ENCODE measurements around the gene PRR23E.

Gene PRR23E

DNA sequence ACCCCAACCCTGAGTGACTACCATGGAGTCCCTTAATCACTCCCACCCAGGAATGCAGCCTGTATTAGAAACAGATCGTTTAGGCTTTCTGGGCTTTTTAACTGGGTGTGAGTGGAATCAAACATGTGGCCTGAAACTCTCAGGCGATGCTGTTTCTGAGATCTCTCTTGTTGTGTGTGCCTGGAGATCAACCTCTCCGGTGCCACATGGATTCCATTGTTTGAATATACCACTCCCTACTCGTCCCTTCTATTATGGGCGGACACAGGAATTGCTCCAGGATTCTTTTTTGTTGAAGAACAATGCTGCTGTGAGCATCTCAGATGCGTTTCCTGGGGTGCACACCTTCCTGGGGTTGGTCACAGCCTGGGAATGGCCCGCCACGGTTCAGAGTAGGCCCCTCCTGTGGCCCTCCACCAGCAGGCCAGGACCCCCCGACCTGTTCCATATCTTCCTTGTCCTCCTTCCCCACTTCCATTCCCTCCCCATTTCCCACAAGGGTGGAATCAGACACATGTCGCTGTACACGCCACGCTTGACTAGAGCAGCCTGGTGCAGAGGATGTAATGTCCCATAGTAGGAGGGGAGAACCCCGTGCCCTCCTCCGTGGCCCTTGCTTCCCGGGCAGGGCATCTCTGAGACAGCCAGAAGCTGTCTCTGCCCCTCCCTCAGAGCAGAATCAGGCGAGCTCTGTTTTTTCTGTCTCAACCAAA is 36.4 kb upstream of the PRR23E start:
- Histone ChIP-seq H3K9me3 (ENCODE audit: control insufficient read depth, low read length) (no peaks in the 10 kb centered on the region), H3K4me3 (ENCODE audit: low read length) (no peak overlapping the region), H3K9ac (ENCODE audit: low read length) (no peak overlapping the region), H3K27me3 (ENCODE audit: control insufficient read depth, insufficient read depth, low read length) (peaks cover 31% of the 10 kb centered on the region), H3K36me3 (ENCODE audit: control insufficient read depth, insufficient read depth, low read length) (no peaks in the 10 kb centered on the region), H3K4me1 (ENCODE audit: control insufficient read depth, insufficient read depth, low read length) (peaks cover 8% of the 10 kb centered on the region)

DNA sequence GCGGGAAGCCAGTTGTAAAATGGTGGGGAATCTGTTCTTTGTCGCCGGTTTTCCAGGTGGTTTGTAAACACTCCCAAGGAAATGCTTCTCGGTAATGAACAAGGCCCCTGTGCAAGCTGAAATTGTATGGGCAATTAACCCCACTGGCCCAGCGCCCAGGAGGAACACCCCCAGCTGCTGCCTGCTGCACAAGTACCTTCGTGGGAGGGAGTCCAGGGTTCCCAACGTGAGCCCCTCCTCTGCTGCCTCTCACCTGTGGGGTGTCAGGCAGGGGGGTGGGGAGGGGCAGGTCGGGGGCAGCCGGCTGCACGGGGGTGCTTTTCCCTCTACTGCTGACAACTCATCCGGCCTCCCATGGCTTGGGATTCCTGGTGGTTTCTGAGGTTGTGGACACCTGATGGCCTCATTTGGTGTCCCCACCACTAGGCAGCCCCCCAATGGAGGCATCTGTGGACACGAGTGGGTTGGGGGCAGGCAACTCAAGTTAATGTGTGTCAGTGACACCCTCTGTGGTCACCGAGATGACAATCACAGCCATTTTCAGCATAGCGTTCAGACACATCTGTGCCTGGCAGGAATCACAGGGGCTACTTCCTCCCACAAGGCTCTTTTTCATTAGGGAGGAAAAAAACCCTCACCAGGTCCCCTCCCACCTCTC is 35.6 kb upstream of the PRR23E start:
- Histone ChIP-seq H3K27me3 (ENCODE audit: control insufficient read depth, insufficient read depth, low read length) (peaks cover 31% of the 10 kb centered on the region), H3K4me3 (ENCODE audit: low read length) (no peak overlapping the region), H3K4me1 (ENCODE audit: control insufficient read depth, insufficient read depth, low read length) (peaks cover 6% of the 10 kb centered on the region), H3K36me3 (ENCODE audit: control insufficient read depth, insufficient read depth, low read length) (no peaks in the 10 kb centered on the region), H3K9ac (ENCODE audit: low read length) (no peak overlapping the region), H3K9me3 (ENCODE audit: control insufficient read depth, low read length) (no peaks in the 10 kb centered on the region)

DNA sequence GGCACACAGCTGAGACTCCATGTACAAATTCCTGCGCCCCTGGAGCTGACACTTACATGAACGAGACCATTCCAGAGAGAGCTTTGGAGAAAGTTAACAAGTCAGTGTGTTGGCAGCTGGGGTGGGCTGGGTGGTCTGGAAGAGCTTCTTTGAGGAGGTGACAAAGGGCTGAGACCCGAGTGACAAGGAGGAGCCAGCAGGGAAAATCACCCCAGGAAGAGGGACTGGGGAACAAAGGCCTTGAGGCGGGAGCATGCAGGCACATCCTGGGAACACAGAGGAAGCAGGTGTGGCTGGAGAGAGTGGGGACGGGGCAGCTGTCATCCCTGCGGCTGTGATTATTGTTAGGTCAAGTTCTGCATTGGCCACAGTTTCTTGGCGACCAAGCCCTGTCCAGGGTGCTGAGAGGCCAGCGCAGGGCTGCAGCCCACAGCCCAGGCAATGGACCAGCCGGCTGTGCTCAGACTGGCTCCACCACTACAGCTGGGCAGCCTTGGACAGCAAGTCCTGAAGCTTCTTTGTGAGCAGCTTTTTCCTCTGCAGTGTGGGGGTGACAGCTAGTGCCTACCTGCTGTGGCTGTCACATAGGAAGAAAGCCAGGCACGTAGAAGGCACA is 34.2 kb upstream of the PRR23E start:
- H3K9ac ChIP-seq (ENCODE audit: low read length) = no peak overlapping the region
- no peaks in the 10 kb centered on the region for H3K36me3 ChIP-seq (ENCODE audit: control insufficient read depth, insufficient read depth, low read length)
- H3K27me3 ChIP-seq (ENCODE audit: control insufficient read depth, insufficient read depth, low read length) = peaks cover 25% of the 10 kb centered on the region
- H3K4me3 ChIP-seq (ENCODE audit: low read length) = no peak overlapping the region
- peaks cover 6% of the 10 kb centered on the region for H3K4me1 ChIP-seq (ENCODE audit: control insufficient read depth, insufficient read depth, low read length)
- H3K9me3 ChIP-seq (ENCODE audit: control insufficient read depth, low read length) = no peaks in the 10 kb centered on the region

DNA sequence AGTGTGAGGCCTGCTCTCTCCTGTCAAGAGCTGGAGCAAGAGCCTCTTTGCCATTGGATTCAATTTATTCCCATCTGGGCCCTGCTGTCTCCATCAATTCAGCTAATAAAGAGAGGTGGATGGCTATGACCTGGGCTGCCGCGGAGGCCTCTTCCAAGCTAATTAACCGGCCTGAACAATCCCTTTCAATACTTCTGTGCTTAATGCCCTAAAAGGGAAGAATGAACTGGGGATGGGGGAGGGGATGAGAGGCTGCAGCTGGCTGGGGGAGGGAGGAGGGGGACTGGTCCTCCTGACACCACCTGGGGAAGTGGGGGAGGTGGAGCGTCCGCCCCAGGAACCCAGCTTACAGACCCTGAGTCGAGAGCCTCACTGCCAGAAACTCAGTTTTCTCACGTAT is 33.4 kb upstream of the PRR23E start:
- no peak overlapping the region for H3K9ac ChIP-seq (ENCODE audit: low read length)
- no peaks in the 10 kb centered on the region for H3K9me3 ChIP-seq (ENCODE audit: control insufficient read depth, low read length)
- no peaks in the 10 kb centered on the region for H3K36me3 ChIP-seq (ENCODE audit: control insufficient read depth, insufficient read depth, low read length)
- H3K4me3 ChIP-seq (ENCODE audit: low read length) = no peak overlapping the region
- H3K27me3 ChIP-seq (ENCODE audit: control insufficient read depth, insufficient read depth, low read length) = peaks cover 25% of the 10 kb centered on the region
- peaks cover 6% of the 10 kb centered on the region for H3K4me1 ChIP-seq (ENCODE audit: control insufficient read depth, insufficient read depth, low read length)

DNA sequence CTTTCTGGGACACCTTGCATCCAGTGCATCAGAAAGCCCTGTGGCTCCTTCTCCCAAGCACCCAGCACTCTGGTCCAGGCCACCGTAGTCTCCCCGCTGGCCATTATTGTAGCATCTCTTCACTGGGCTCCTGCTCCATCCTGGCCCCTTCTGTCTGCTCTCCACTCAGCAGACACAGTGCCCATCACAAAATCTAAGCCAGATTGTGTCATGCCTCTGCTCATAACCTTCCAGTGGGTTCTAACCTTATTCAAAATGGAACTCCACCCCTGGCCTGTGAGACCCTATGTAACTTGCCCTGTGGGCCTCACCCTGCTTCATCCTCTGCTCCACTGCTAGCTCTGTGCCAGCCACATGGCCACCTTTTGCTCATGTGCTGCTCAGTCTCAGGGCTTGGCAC is 31.7 kb upstream of the PRR23E start:
- peaks cover 25% of the 10 kb centered on the region for H3K27me3 ChIP-seq (ENCODE audit: control insufficient read depth, insufficient read depth, low read length)
- H3K36me3 ChIP-seq (ENCODE audit: control insufficient read depth, insufficient read depth, low read length) = no peaks in the 10 kb centered on the region
- H3K9me3 ChIP-seq (ENCODE audit: control insufficient read depth, low read length) = no peaks in the 10 kb centered on the region
- H3K4me1 ChIP-seq (ENCODE audit: control insufficient read depth, insufficient read depth, low read length) = peaks cover 6% of the 10 kb centered on the region
- no peak overlapping the region for H3K9ac ChIP-seq (ENCODE audit: low read length)
- H3K4me3 ChIP-seq (ENCODE audit: low read length) = no peak overlapping the region

DNA sequence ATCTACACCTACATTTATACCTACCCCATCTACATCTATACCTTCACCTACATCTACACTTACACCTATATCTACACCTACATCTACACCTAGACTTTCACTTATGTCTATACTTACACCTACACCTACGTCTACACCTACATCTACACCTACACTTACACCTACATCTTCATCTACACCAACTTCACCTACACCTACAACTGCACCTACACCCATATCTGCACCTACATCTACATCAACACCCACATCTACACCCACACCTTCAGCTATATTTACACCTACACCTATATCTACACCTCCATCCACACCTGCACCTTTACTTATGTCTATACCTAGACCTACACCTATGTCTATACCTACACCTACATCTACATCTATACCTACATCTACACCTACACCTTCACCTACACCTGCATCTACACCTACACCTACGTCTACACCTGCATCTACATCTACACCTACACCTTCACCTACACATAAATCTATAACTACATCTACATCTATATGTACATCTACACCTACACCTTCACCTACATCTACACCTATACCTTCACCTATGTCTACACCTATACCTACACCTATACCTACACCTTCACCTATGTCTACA is 30.9 kb upstream of the PRR23E start:
- Histone ChIP-seq H3K4me1 (ENCODE audit: control insufficient read depth, insufficient read depth, low read length) (peaks cover 6% of the 10 kb centered on the region), H3K27me3 (ENCODE audit: control insufficient read depth, insufficient read depth, low read length) (peaks cover 18% of the 10 kb centered on the region), H3K9ac (ENCODE audit: low read length) (no peak overlapping the region), H3K4me3 (ENCODE audit: low read length) (no peak overlapping the region), H3K9me3 (ENCODE audit: control insufficient read depth, low read length) (no peaks in the 10 kb centered on the region), H3K36me3 (ENCODE audit: control insufficient read depth, insufficient read depth, low read length) (no peaks in the 10 kb centered on the region)

DNA sequence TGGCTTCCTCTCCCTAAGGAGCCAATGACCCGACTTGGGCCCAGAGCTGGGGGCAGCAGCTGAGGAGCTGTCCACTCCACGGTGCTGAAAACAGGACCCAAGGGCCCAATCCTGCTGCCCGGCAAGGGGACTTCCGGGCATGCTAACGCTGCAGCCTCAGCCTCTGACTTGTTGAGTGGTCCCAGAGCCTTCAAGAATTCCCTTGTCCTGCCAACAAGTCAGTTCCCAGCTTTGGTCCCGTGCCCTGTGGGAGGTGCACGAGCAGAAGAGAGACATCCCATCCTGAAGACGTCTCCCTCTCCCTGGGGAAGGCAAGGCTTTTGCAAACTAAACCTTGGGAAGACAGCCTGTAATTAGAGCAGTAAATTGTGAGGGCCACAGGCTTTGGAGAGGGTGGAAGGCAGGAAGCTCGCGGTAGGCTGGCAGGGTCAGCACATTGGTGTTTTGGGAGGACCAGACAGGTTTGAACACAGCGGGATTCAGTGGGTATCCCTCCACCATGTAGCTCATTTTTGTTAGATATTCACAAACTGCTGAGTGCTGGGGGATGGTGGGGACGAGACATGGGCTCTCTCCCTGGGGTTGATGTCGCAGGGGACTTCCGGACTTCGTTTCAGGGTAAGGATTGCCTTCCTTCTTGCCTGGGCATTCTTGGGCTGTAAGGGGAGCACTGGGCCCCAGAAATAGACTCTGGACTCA is 29.8 kb upstream of the PRR23E start:
- H3K36me3 ChIP-seq (ENCODE audit: control insufficient read depth, insufficient read depth, low read length) = no peaks in the 10 kb centered on the region
- no peak overlapping the region for H3K9ac ChIP-seq (ENCODE audit: low read length)
- H3K4me3 ChIP-seq (ENCODE audit: low read length) = no peak overlapping the region
- H3K4me1 ChIP-seq (ENCODE audit: control insufficient read depth, insufficient read depth, low read length) = peaks cover 6% of the 10 kb centered on the region
- no peaks in the 10 kb centered on the region for H3K9me3 ChIP-seq (ENCODE audit: control insufficient read depth, low read length)
- peaks cover 10% of the 10 kb centered on the region for H3K27me3 ChIP-seq (ENCODE audit: control insufficient read depth, insufficient read depth, low read length)

DNA sequence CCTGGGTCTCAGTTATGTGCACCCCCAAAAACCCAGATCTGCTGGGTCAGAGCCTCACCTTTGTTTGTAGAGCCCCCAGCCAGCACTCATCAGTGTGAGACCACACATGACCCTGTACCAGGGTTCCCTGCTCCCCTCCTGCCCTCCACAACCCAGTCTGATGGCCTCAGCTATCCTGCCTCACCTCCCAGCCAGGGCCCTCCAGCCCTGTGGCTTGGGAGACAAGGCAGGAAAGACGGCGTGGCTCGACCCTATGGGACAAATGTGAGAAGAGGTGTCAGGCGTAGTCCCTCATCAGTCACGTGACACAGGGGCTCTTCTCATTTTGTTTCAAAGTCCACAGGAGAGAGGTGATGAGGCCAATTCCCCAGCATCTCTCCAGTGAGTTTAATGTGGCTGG is 28.3 kb upstream of the PRR23E start:
- H3K27me3 ChIP-seq (ENCODE audit: control insufficient read depth, insufficient read depth, low read length) = no peaks in the 10 kb centered on the region
- no peak overlapping the region for H3K4me3 ChIP-seq (ENCODE audit: low read length)
- H3K9ac ChIP-seq (ENCODE audit: low read length) = no peak overlapping the region
- no peaks in the 10 kb centered on the region for H3K36me3 ChIP-seq (ENCODE audit: control insufficient read depth, insufficient read depth, low read length)
- H3K4me1 ChIP-seq (ENCODE audit: control insufficient read depth, insufficient read depth, low read length) = peaks cover 6% of the 10 kb centered on the region
- H3K9me3 ChIP-seq (ENCODE audit: control insufficient read depth, low read length) = no peaks in the 10 kb centered on the region

DNA sequence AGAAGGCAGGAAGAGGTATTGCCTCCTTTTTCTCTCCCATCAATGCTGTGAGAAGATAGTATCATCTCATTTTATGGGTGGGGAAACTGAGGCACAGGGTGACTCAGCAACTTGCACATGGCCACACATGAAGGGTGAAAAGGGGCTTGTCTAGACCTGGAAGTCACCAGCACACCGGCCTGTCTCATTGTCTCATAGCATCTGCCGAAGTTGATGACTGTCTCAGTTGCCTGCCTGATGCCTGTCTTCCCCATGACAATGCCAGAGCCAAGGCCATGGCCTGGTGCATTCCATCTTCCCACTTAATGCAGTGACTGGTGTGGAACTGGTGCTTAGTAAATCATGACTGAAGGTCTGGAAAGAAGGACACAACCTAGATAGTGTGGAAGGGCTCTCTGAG is 27.9 kb upstream of the PRR23E start:
- Histone ChIP-seq H3K9me3 (ENCODE audit: control insufficient read depth, low read length) (no peaks in the 10 kb centered on the region), H3K27me3 (ENCODE audit: control insufficient read depth, insufficient read depth, low read length) (no peaks in the 10 kb centered on the region)

DNA sequence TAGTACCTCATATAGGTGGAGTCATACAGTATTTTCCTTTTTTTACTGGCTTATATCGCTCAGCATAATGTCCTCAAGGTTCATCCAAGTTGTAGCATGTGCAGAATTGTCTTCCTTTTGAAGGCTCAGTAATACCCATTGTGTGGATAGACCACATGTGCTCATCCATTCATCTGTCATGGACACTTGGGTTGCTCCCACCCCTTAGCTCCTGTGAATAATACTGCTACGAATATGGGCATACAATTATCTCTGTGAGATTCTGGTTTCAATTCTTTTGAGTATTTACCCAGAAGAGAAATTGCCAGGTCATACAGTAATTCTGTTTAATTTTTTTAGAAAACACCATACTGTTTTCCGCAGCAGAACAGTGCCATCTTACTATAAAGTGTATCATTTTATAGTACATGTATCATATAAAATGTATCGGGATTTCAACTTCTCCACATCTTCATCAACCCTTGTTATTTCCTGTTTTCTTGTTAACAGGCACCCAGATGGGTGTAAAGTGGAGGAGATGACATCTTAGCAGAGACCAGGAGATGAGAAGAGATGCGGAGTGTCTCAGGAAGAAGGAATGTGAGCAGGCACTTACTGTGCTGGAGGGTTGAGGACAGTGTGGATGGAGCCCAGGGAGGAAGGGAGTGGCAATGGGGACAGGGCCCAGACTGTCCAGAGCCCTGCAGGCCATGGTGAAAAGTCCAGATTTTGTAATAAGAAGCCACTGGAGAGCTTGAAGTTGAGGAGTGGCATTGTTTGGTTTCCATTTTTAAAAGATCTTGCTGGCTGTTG is 27.0 kb upstream of the PRR23E start:
- Histone ChIP-seq H3K27me3 (ENCODE audit: control insufficient read depth, insufficient read depth, low read length) (no peaks in the 10 kb centered on the region), H3K4me1 (ENCODE audit: control insufficient read depth, insufficient read depth, low read length) (no peaks in the 10 kb centered on the region), H3K9me3 (ENCODE audit: control insufficient read depth, low read length) (no peaks in the 10 kb centered on the region), H3K9ac (ENCODE audit: low read length) (no peak overlapping the region), H3K4me3 (ENCODE audit: low read length) (no peak overlapping the region), H3K36me3 (ENCODE audit: control insufficient read depth, insufficient read depth, low read length) (no peaks in the 10 kb centered on the region)

More for the DNA sequence above, 27.9 kb upstream of the PRR23E start:
- H3K4me1 ChIP-seq (ENCODE audit: control insufficient read depth, insufficient read depth, low read length) = peaks cover 6% of the 10 kb centered on the region
- no peak overlapping the region for H3K4me3 ChIP-seq (ENCODE audit: low read length)
- no peaks in the 10 kb centered on the region for H3K36me3 ChIP-seq (ENCODE audit: control insufficient read depth, insufficient read depth, low read length)
- no peak overlapping the region for H3K9ac ChIP-seq (ENCODE audit: low read length)

DNA sequence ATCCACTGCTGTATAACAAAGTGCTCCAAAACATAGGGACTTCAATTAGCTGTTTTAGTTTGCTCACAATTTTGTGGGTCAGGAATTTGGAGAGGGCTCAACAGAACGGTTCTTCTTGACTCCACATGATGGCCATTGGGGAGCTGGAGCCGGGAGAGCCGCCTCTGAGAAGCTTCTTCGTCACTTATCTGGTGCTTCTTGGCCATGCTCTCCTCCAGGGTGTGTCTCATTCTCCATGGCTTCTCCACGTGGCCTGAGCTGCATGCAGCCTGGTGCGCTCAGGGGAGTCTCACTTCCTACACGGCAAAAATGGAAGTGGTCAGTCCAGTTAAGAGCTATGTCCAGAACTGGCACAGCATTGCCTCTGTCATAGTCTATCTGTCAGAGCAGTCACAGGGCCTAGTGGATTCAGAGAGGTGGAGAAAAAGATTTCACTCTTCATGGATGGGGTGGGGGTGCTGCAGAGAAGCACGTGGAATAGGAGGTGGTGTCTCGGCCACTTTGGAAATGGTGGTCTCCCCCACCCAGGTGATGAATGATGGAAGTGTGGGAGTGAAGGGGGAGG is 26.3 kb upstream of the PRR23E start:
- H3K27me3 ChIP-seq (ENCODE audit: control insufficient read depth, insufficient read depth, low read length) = peaks cover 7% of the 10 kb centered on the region
- H3K36me3 ChIP-seq (ENCODE audit: control insufficient read depth, insufficient read depth, low read length) = no peaks in the 10 kb centered on the region
- no peaks in the 10 kb centered on the region for H3K4me1 ChIP-seq (ENCODE audit: control insufficient read depth, insufficient read depth, low read length)
- no peak overlapping the region for H3K4me3 ChIP-seq (ENCODE audit: low read length)
- H3K9ac ChIP-seq (ENCODE audit: low read length) = no peak overlapping the region
- H3K9me3 ChIP-seq (ENCODE audit: control insufficient read depth, low read length) = no peaks in the 10 kb centered on the region

Measured in mucosa of stomach (tissue), 1 donor.